CD4-positive, alpha-beta T cell treated with Interleukin-21 for 1 hour (primary cell): ENCODE measurements around the gene DCP2.
"Not testable (repeated sequence)": the region's sequence is repeated elsewhere in the genome, so short reads cannot be mapped to it uniquely, and the experiment has no call there.

Source experiments
- DNase-seq: peaks from one replicate; pipeline ENCODE4 v3.0.0-alpha.2; 2020

Gene DCP2

GRCh38 chr5:112976432-112977309 is at the start of gene DCP2:
DCP2 (plus strand) TSS chr5:112976798; CDS start chr5:112976934, 136 bp downstream.
- peak; percentile 98 for DNase-seq

- peak; percentile 22 for DNase-seq
Measured at GRCh38 chr5:112929336-112930081, 47.1 kb upstream of the DCP2 start.

GRCh38 chr5:112930082-112930344 is 46.6 kb upstream of the DCP2 start:
- peak; percentile 64 for DNase-seq

GRCh38 chr5:112931473-112931872 is 45.1 kb upstream of the DCP2 start:
- DNase-seq, result no peak

GRCh38 chr5:112933105-112933504 is 43.5 kb upstream of the DCP2 start:
- DNase-seq, result no peak

GRCh38 chr5:112933651-112934365 is 42.8 kb upstream of the DCP2 start:
- DNase-seq, result no peak

GRCh38 chr5:112934366-112934663 is 42.3 kb upstream of the DCP2 start:
- no peak for DNase-seq

GRCh38 chr5:112935675-112936074 is 40.9 kb upstream of the DCP2 start:
- no peak for DNase-seq

- DNase-seq, result no peak
Measured at GRCh38 chr5:112938286-112938685, 38.3 kb upstream of the DCP2 start.

GRCh38 chr5:112940670-112941069 is 35.9 kb upstream of the DCP2 start:
- no peak for DNase-seq

GRCh38 chr5:112948458-112948857 is 28.1 kb upstream of the DCP2 start:
- DNase-seq, result no peak

GRCh38 chr5:112951124-112951702 is 25.4 kb upstream of the DCP2 start:
- no peak for DNase-seq

- no peak for DNase-seq
Measured at GRCh38 chr5:112956606-112957005, 20.0 kb upstream of the DCP2 start.

- no peak for DNase-seq
Measured at GRCh38 chr5:112957036-112957808, 19.4 kb upstream of the DCP2 start.

GRCh38 chr5:112958093-112959088 is 18.2 kb upstream of the DCP2 start:
- DNase-seq, result no peak

- not testable (repeated sequence) for DNase-seq
Measured at GRCh38 chr5:112959872-112960271, 16.7 kb upstream of the DCP2 start.

GRCh38 chr5:112960315-112960714 is 16.3 kb upstream of the DCP2 start:
- no peak for DNase-seq

GRCh38 chr5:112960863-112961504 is 15.6 kb upstream of the DCP2 start:
- DNase-seq, result no peak

- DNase-seq, result not testable (repeated sequence)
Measured at GRCh38 chr5:112963374-112963733, 13.2 kb upstream of the DCP2 start.

GRCh38 chr5:112965733-112966306 is 10.8 kb upstream of the DCP2 start:
- no peak for DNase-seq
